B cell (primary cell): Measurements from ENCODE around the gene WDFY4. TPM values are rescaled to one million over a fixed set of nuclear protein-coding genes. Genes with fewer than 3 reads are reported as not detected.

ENCODE experiments used
- ATAC-seq: fragments of 200-7000 bp; cut with Tn5 transposase; one replicate; pipeline ENCODE4 v1.10.0; 2021; ENCODE audit warnings: low read depth, mild to moderate bottlenecking, moderate number of reproducible peaks, moderate library complexity
- CTCF ChIA-PET: fragments of 350-600 bp; sonication (Branson Sonifier 250); formaldehyde crosslinking; loops from one replicate; lab custom pipeline; 2021; ENCODE audit warnings: antibody characterized with exemption, inconsistent platforms; lab: Charles Lee
- POLR2A ChIA-PET: fragments of 350-600 bp; sonication (Branson Sonifier 250); formaldehyde crosslinking; loops from one replicate; lab custom pipeline; 2021; ENCODE audit warnings: antibody characterized with exemption; lab: Charles Lee
- DNase-seq: peaks from one replicate; pipeline ENCODE4 v3.0.0; 2013
- H2AFZ ChIP-seq: 2 replicates; pipeline ENCODE4 v1.6.1; 2012; ENCODE audit warnings: mild to moderate bottlenecking, low read depth, low read length; ENCODE audit not compliant: insufficient read depth, poor library complexity, severe bottlenecking
- H3K27ac ChIP-seq, 2 donors: 1 replicate in 1 of 2; 2 replicates in 1 of 2; pipeline ENCODE4 v1.5.1; 2012 to 2013; ENCODE audit warnings: low read length in 2 of 2, mild to moderate bottlenecking in 2 of 2, moderate library complexity in 1 of 2
- H3K27me3 ChIP-seq, 4 experiments: fragments of 200-600 bp in 1 of 4; sonication (generic) in 1 of 4; replicated peaks in 1 of 4; 1 replicate in 2 of 4; 2 replicates in 2 of 4; pipeline versions ENCODE4 v1.6.1 to v1.7.0; 2013 to 2016; ENCODE audit warnings: low read length in 3 of 4, mild to moderate bottlenecking in 2 of 4, mixed read lengths in 1 of 4, moderate library complexity in 1 of 4; ENCODE audit not compliant: insufficient read depth in 4 of 4, control insufficient read depth in 3 of 4; ENCODE audit errors: control extremely low read depth in 1 of 4
- H3K36me3 ChIP-seq, 2 experiments: replicated peaks in 1 of 2; 1 replicate in 1 of 2; 2 replicates in 1 of 2; pipeline versions ENCODE4 v1.6.1 to v1.7.1; 2013; ENCODE audit warnings: low read length in 1 of 2; ENCODE audit not compliant: insufficient read depth in 2 of 2, control insufficient read depth in 1 of 2; ENCODE audit errors: control extremely low read depth in 1 of 2, extremely low read depth in 1 of 2
- H3K4me1 ChIP-seq, 2 donors: fragments of 200-600 bp in 1 of 2; sonication (generic) in 1 of 2; 1 replicate in 1 of 2; 2 replicates in 1 of 2; pipeline versions ENCODE4 v1.5.1 to v1.6.1; 2013 to 2017; ENCODE audit warnings: low read length in 2 of 2; ENCODE audit not compliant: control insufficient read depth in 2 of 2, insufficient read depth in 2 of 2
- H3K4me2 ChIP-seq: replicated peaks from 2 replicates; pipeline ENCODE3; 2012; ENCODE audit warnings: mild to moderate bottlenecking, low read depth, low read length; ENCODE audit not compliant: poor library complexity, severe bottlenecking
- H3K4me3 ChIP-seq, 5 experiments: fragments of 200-600 bp in 1 of 5; sonication (generic) in 1 of 5; 1 replicate in 3 of 5; 2 replicates in 2 of 5; pipeline versions ENCODE4 v1.5.1 to v1.7.0; 2011 to 2016; ENCODE audit warnings: low read length in 4 of 5, mild to moderate bottlenecking in 4 of 5, low read depth in 2 of 5, control low read depth in 1 of 5, moderate library complexity in 1 of 5; ENCODE audit not compliant: insufficient read depth in 1 of 5; ENCODE audit errors: control extremely low read depth in 1 of 5, extremely low read depth in 1 of 5
- H3K79me2 ChIP-seq: fragments of 200-600 bp; sonication (generic); one replicate; pipeline ENCODE4 v1.6.0; 2016; ENCODE audit warnings: low read length; ENCODE audit not compliant: control insufficient read depth, insufficient read depth
- H3K9ac ChIP-seq: fragments of 200-600 bp; sonication (generic); 2 replicates; pipeline ENCODE4 v1.6.1; 2017; ENCODE audit warnings: mild to moderate bottlenecking, low read length, moderate library complexity
- H3K9me3 ChIP-seq, 3 donors: one replicate each; pipeline versions ENCODE4 v1.6.1 to v1.7.1; 2013; ENCODE audit warnings: low read length in 2 of 3; ENCODE audit not compliant: control insufficient read depth in 2 of 3, insufficient read depth in 1 of 3; ENCODE audit errors: control extremely low read depth in 1 of 3
- H4K20me1 ChIP-seq: 2 replicates; pipeline ENCODE4 v1.6.0; 2012; ENCODE audit warnings: mild to moderate bottlenecking, low read length; ENCODE audit not compliant: insufficient read depth, control insufficient read depth, poor library complexity, severe bottlenecking
- H3K27ac Mint-ChIP-seq: one replicate; pipeline ENCODE4 v1.8.0; 2021; ENCODE audit warnings: mixed read lengths
- H3K27me3 Mint-ChIP-seq: one replicate; pipeline ENCODE4 v1.8.0; 2021; ENCODE audit warnings: mixed read lengths
- H3K4me1 Mint-ChIP-seq: one replicate; pipeline ENCODE4 v1.8.0; 2021; ENCODE audit warnings: mixed read lengths
- H3K4me3 Mint-ChIP-seq: one replicate; pipeline ENCODE4 v1.8.0; 2021; ENCODE audit warnings: mixed read lengths
- H3K9me3 Mint-ChIP-seq: one replicate; pipeline ENCODE4 v1.8.0; 2022; ENCODE audit warnings: mixed read lengths; ENCODE audit not compliant: insufficient read depth
- EZH2 ChIP-seq: IDR thresholded peaks from 2 replicates; pipeline ENCODE4 v1.6.1; 2012; ENCODE audit warnings: borderline replicate concordance, low read depth, mild to moderate bottlenecking, moderate library complexity, low read length; ENCODE audit not compliant: insufficient read depth, poor library complexity, severe bottlenecking
- WGBS: methylation state at CpG from one replicate; pipeline ENCODE4 v1.1.5; 2013; ENCODE audit warnings: missing lambda C conversion rate; ENCODE audit not compliant: insufficient coverage; 5-methylcytosine and 5-hydroxymethylcytosine counted together
- intact Hi-C: fragments of 100-400 bp; cut with micrococcal nuclease; formaldehyde crosslinking; loops from one replicate; pipeline ENCODE4 v1.10.0; 2022
- polyA plus RNA-seq: library from polyadenylated mRNA; depleted of rRNA; stranded (reverse); fragments of >200 nt; gene quantifications from 2 replicates; pipeline ENCODE4 v1.2.3, GENCODE V29; 2012
- total RNA-seq, 2 donors: library from RNA; stranded (reverse); fragments of 120-200 nt in 1 of 2; gene quantifications; 1 replicate in 1 of 2; 2 replicates in 1 of 2; pipeline versions ENCODE4 v1.2.3 to v1.2.4, GENCODE V29; 2013 to 2022
- TF ChIP-seq, protein P1 (sequence below): fragments of 200-600 bp; IDR thresholded peaks from one replicate; pipeline ENCODE4 v1.8.0; 2022; ENCODE audit warnings: antibody characterized with exemption, mild to moderate bottlenecking

Gene WDFY4
- total and polyA plus RNA-seq, 2 donors (not counting 1 experiment from before 2014, with no cell fraction given): 262 to 560 TPM

DNA sequence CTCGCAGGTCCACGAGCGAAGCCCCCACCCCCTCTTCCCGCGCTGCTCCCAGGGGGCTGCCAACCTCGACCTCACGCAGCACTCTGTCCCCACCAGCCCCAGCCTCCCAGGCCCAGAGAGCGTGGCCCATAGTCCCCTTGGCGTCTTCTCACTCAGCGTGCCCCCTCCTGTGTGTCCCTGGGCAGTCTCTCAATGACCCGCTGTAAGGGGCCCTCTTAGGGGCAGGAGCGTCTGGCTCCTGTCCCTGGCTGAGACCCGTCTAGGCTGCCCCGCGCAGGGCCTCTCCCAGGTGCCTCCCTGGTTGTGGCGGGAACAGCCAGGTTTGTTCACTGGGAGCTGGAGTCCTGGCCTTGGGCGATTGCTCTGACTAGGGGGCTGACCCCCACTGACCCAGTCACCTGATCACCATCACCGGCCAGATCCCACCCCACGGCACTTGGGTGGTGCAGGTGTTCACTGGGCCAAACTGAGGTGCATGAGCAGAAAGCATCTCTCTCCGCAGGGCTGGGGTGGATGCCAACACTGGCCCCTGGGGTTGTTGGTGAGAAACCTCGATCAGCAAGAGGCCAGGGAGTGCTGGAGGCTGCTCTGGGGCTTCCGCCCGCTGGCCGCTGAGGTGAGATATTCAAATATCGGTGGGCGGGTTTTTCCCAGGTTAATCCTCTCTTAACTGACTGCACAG, 12.6 kb upstream of the WDFY4 start:
- Histone ChIP-seq H3K27me3 (no peaks in the 10 kb centered on the region), H3K4me3 (peak overlapping the region in 4 of 5 experiments; percentile 13 to 61 (median 36)), H3K9me3 (peaks cover 0 to 11% (median 0%) of the 10 kb centered on the region in 3 donors), H4K20me1 (no peaks in the 10 kb centered on the region), H3K36me3 (no peaks in the 10 kb centered on the region), H3K79me2 (peaks cover 4% of the 10 kb centered on the region), H3K4me2 (peak overlapping the region; percentile 72), H2AFZ (peak overlapping the region; percentile 39), H3K27ac (peak overlapping the region; percentile 99 to 100), H3K9ac (peak overlapping the region; percentile 69), H3K4me1 (peaks cover 62 to 67% of the 10 kb centered on the region in 2 donors)
- 38% methylated on average over 22 of the region's 26 CpGs for whole genome bisulfite sequencing
- no peaks in the 10 kb centered on the region for H3K27me3 Mint-ChIP-seq
- ATAC-seq (peak; percentile 32), DNase-seq (peak; percentile 89)
- H3K27ac Mint-ChIP-seq: peak overlapping the region; percentile 97
- ChIA-PET CTCF (interaction anchor here (0.7 to 3.4 kb wide), 12 partner anchors 8 to 132 kb away, joined by 3 to 53 read pairs (median 4); partner anchors contain the start of gene WDFY4), POLR2A (interaction anchor here (0.9 to 8.4 kb wide), 13 partner anchors 9 to 132 kb away, joined by 3 to 263 read pairs (median 6); partner anchors contain the start of gene WDFY4)
- no peaks in the 10 kb centered on the region for H3K9me3 Mint-ChIP-seq
- intact Hi-C loops: loop anchor here (1.0 to 5.0 kb wide), 3 partner anchors 12 to 1950 kb away; partner anchors contain the start of genes SGMS1 and WDFY4
- TF ChIP-seq EZH2: no peak
- TF ChIP-seq, protein P1, sequence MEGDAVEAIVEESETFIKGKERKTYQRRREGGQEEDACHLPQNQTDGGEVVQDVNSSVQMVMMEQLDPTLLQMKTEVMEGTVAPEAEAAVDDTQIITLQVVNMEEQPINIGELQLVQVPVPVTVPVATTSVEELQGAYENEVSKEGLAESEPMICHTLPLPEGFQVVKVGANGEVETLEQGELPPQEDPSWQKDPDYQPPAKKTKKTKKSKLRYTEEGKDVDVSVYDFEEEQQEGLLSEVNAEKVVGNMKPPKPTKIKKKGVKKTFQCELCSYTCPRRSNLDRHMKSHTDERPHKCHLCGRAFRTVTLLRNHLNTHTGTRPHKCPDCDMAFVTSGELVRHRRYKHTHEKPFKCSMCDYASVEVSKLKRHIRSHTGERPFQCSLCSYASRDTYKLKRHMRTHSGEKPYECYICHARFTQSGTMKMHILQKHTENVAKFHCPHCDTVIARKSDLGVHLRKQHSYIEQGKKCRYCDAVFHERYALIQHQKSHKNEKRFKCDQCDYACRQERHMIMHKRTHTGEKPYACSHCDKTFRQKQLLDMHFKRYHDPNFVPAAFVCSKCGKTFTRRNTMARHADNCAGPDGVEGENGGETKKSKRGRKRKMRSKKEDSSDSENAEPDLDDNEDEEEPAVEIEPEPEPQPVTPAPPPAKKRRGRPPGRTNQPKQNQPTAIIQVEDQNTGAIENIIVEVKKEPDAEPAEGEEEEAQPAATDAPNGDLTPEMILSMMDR: no peak
- H3K4me3 Mint-ChIP-seq: peak overlapping the region; percentile 91
- H3K4me1 Mint-ChIP-seq: peaks cover 58% of the 10 kb centered on the region
